Right lobe of liver (tissue), 6 donors: ENCODE data around the gene USP9X. TPM values are rescaled to one million over a fixed set of nuclear protein-coding genes. Genes with fewer than 3 reads are reported as not detected.
"Not testable (repeated sequence)": the region's sequence is repeated elsewhere in the genome, so short reads cannot be mapped to it uniquely, and the experiment has no call there.

Source experiments
- ATAC-seq, 4 donors: fragments of 200-7000 bp; cut with Tn5 transposase; one replicate each; pipeline ENCODE4 v1.9.1; 2020; ENCODE audit warnings: mild to moderate bottlenecking in 4 of 4, moderate library complexity in 4 of 4
- DNase-seq, 3 donors: peaks; one replicate each; pipeline ENCODE4 v3.0.0-alpha.2; 2020
- H3K27ac ChIP-seq, 3 donors: fragments of 200-600 bp; one replicate each; pipeline ENCODE4 v1.8.0; 2022
- H3K27me3 ChIP-seq, 2 donors: fragments of 200-600 bp; one replicate each; pipeline ENCODE4 v1.8.0; 2022
- H3K36me3 ChIP-seq, 4 donors: fragments of 200-600 bp; sonication (generic) in 1 of 4; one replicate each; pipeline versions ENCODE4 v1.5.1 to v1.8.0; 2017 to 2022; ENCODE audit warnings: control low read depth in 1 of 4
- H3K4me1 ChIP-seq, 4 donors: fragments of 200-600 bp; sonication (generic) in 1 of 4; one replicate each; pipeline versions ENCODE4 v1.5.1 to v1.8.0; 2017 to 2022; ENCODE audit warnings: control low read depth in 1 of 4
- H3K4me3 ChIP-seq, 3 donors: fragments of 200-600 bp; one replicate each; pipeline ENCODE4 v1.8.0; 2022
- H3K9me3 ChIP-seq, 4 donors: fragments of 200-600 bp; sonication (generic) in 1 of 4; one replicate each; pipeline versions ENCODE4 v1.5.1 to v1.8.0; 2017 to 2022; ENCODE audit warnings: control low read depth in 1 of 4
- POLR2A ChIP-seq: fragments of 450-650 bp; IDR thresholded peaks from one replicate; pipeline ENCODE4 v1.6.1; 2017; ENCODE audit warnings: antibody characterized with exemption, mild to moderate bottlenecking
- WGBS: methylation state at CpG from one replicate; pipeline ENCODE4 v1.1.6; 2018; ENCODE audit warnings: low coverage, low lambda C conversion rate; ENCODE audit not compliant: insufficient coverage; ENCODE audit errors: missing lambda C conversion rate; 5-methylcytosine and 5-hydroxymethylcytosine counted together
- intact Hi-C, 2 donors: fragments of 100-400 bp; cut with DNase I; formaldehyde crosslinking; loops; one replicate each; pipeline versions ENCODE4 v1.11.2 to v1.14.1; 2022
- total RNA-seq, 6 experiments: library from RNA; depleted of rRNA in 2 of 6; stranded (reverse); fragments of >200 nt in 2 of 6; fragmentation: NEBNext Ultra II Directional in 3 of 6; extraction: Animal tissue kit (Norgen Biotek cat#: 25700) in 3 of 6; gene quantifications; one replicate each; pipeline versions ENCODE4 v1.1.0 to v1.2.4, GENCODE V29; 2016 to 2023
- TF ChIP-seq, protein P1 (sequence below), 4 donors: fragments of 200-600 bp in 3 of 4; fragments of 450-650 bp in 1 of 4; IDR thresholded peaks; one replicate each; pipeline versions ENCODE4 v1.5.1 to v1.8.0; 2016 to 2022; ENCODE audit warnings: antibody characterized with exemption in 4 of 4, mild to moderate bottlenecking in 2 of 4
- donor health status: DM: no; HTN: yes; CAD: no.
- donor health status: DM: no; HTN: no; CAD: no.
- donor health status: DM: no; HTN: no; CAD: no.
- donor health status: DM: no; HTN: yes; CAD: no.
- donor health status: DM: no; HTN: yes; CAD: no.

USP9X gene
- total RNA-seq, 6 experiments from 2014 or later, result 53.5 to 76.2 (median 63.1) TPM

DNA sequence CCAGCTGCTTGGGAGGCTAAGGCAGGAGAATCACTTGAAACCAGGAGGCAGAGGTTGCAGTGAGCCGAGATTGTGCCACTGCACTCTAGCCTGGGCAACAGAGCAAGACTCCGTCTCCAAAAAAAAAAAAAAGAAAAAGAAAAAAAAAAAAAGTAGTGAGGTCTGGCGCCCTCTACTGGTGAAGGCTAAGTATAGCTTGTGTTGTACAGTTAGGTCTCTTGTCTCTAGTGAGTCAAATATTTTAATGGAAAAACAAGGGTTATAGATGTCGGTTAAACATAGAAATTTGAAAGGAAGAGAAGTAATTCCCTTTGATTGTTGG, 29.8 kb downstream of the USP9X start:
- ATAC-seq, result peak; percentile 68 to 78 (median 74)
- not testable (repeated sequence) for DNase-seq, H3K27me3 ChIP-seq, H3K4me3 ChIP-seq, H3K4me1 ChIP-seq, H3K36me3 ChIP-seq, H3K9me3 ChIP-seq
- TF ChIP-seq, protein P1, sequence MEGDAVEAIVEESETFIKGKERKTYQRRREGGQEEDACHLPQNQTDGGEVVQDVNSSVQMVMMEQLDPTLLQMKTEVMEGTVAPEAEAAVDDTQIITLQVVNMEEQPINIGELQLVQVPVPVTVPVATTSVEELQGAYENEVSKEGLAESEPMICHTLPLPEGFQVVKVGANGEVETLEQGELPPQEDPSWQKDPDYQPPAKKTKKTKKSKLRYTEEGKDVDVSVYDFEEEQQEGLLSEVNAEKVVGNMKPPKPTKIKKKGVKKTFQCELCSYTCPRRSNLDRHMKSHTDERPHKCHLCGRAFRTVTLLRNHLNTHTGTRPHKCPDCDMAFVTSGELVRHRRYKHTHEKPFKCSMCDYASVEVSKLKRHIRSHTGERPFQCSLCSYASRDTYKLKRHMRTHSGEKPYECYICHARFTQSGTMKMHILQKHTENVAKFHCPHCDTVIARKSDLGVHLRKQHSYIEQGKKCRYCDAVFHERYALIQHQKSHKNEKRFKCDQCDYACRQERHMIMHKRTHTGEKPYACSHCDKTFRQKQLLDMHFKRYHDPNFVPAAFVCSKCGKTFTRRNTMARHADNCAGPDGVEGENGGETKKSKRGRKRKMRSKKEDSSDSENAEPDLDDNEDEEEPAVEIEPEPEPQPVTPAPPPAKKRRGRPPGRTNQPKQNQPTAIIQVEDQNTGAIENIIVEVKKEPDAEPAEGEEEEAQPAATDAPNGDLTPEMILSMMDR (IDR thresholded peaks at IDR 0.05), result peak; percentile 75 to 90 (median 84)
- intact Hi-C loops, result loop anchor here in 1 of 2 donors (10.0 kb wide), 1 partner anchor 240 kb away; no protein-coding TSS in a partner anchor
- 3% methylated on average over 4 of the region's 4 CpGs for WGBS
- peak overlapping the region in 1 of 3 donors; percentile 48 for H3K27ac ChIP-seq

DNA sequence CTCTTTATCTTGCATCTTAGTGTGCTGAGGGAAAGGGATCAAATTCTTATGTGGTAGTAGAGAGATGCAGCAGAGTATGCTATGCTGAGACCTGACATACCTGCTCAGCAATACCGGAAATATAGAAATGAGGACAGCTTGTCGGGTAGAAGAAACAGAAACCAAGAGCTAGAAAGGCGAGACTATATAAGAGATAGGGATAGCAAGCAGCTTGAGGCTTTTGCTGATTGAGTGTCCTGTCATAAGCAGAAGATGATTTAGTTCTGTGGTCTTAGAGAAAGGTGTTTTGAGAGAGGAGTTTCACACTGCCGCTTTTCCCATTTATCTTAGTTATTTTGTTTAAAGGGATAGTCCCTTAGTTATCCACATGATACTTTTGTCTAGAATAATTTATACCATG, 31.7 kb downstream of the USP9X start:
- H3K4me1 ChIP-seq, result peaks cover 0 to 7% (median 2%) of the 10 kb centered on the region in 4 donors
- no peak overlapping the region for H3K27ac ChIP-seq
- no peak overlapping the region for H3K4me3 ChIP-seq
- DNase-seq (no peak), ATAC-seq (peak; percentile 43 to 60 (median 50))
- TF ChIP-seq, protein P1 (IDR thresholded peaks at IDR 0.05), result no peak
- TF ChIP-seq POLR2A, result no peak
- WGBS, result 32% methylated on average over 4 of the region's 4 CpGs
- no peaks in the 10 kb centered on the region for H3K36me3 ChIP-seq
- intact Hi-C loops, result loop anchor here in 1 of 2 donors (10.0 kb wide), 1 partner anchor 242 kb away; no protein-coding TSS in a partner anchor
- H3K9me3 ChIP-seq, result no peaks in the 10 kb centered on the region
- H3K27me3 ChIP-seq, result no peaks in the 10 kb centered on the region

DNA sequence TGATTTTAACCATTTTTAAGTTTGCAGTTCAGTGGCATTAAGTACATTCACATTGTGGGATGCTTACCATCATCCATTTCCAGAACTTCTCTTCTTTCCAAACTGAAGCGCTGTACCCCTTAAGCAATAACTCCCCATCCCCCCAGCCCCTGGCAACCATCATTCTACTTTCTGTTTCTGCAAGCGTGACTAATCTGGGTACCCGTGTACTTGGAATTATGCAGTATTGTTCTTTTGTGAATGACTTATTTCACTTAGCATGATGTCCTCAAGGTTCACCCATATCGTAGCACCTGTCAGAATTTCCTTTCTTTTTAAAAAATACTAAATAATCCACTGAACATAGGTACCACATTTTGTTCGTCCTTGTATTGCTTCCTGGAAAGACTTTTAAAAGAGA, 32.9 kb downstream of the USP9X start:
- no peaks in the 10 kb centered on the region for H3K36me3 ChIP-seq
- H3K9me3 ChIP-seq, result no peaks in the 10 kb centered on the region
- H3K27me3 ChIP-seq, result no peaks in the 10 kb centered on the region
- H3K27ac ChIP-seq, result no peak overlapping the region
- DNase-seq (no peak), ATAC-seq (no peak)
- no peak overlapping the region for H3K4me3 ChIP-seq
- intact Hi-C loops, result loop anchor here in 1 of 2 donors (10.0 kb wide), 1 partner anchor 243 kb away; no protein-coding TSS in a partner anchor
- no peak for TF ChIP-seq POLR2A
- TF ChIP-seq, protein P1 (IDR thresholded peaks at IDR 0.05), result no peak
- H3K4me1 ChIP-seq, result peaks cover 0 to 7% (median 2%) of the 10 kb centered on the region in 4 donors
- 59% methylated on average over 5 of the region's 5 CpGs for whole genome bisulfite sequencing

DNA sequence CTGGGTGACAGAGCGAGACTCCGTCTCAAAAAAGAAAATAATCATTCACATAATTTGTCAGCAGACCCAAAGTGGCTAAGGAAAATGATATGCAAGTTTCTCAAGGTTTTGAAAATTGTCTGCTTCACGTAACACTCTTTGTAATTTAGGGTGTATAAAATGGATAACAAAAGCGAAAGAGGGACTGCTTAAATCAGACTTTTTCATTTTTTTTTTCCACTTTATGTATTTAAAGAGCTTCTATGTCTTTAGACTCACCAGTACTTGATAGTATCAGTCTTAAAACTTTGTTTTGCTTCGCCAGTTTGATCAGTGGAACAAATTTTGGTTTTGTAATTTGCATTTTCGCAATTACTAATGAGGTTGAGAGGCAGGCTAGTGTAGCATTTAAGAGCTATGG, 34.6 kb downstream of the USP9X start:
- Histone ChIP-seq H3K27ac (no peak overlapping the region), H3K36me3 (peaks cover 0 to 3% (median 0%) of the 10 kb centered on the region in 4 donors), H3K9me3 (no peaks in the 10 kb centered on the region), H3K27me3 (no peaks in the 10 kb centered on the region), H3K4me1 (peaks cover 0 to 7% (median 2%) of the 10 kb centered on the region in 4 donors), H3K4me3 (no peak overlapping the region)
- intact Hi-C loops, result loop anchor here in 1 of 2 donors (10.0 kb wide), 1 partner anchor 245 kb away; no protein-coding TSS in a partner anchor
- DNase-seq (no peak), ATAC-seq (no peak)
- TF ChIP-seq POLR2A, result no peak
- TF ChIP-seq, protein P1 (IDR thresholded peaks at IDR 0.05), result no peak
- 73% methylated on average over 6 of the region's 6 CpGs for WGBS
